IMR-90 (cell line): ENCODE measurements around the gene UQCC5. TPM values are rescaled to one million over a fixed set of nuclear protein-coding genes. Genes with fewer than 3 reads are reported as not detected.

Experiments
- ATAC-seq: fragments of 200-7000 bp; cut with Tn5 transposase; 2 replicates; pipeline ENCODE4 v1.9.1; 2020; ENCODE audit warnings: low read depth, mild to moderate bottlenecking, moderate library complexity
- BruUV-seq: library from RNA; stranded (reverse); fragments of 400-500 nt; replicated peaks from 2 replicates; lab custom pipeline; 2021; lab: Mats Ljungman, UMichigan
- CTCF ChIA-PET: fragments of 300-600 bp; formaldehyde crosslinking; extraction: SDS; loops from one replicate; lab custom pipeline; 2021; ENCODE audit warnings: antibody characterized with exemption; lab: Yijun Ruan, JAX
- POLR2A ChIA-PET: fragments of 300-600 bp; sonication (Branson Sonifier 250); formaldehyde crosslinking; loops from one replicate; lab custom pipeline; 2022; ENCODE audit warnings: antibody characterized with exemption; ENCODE audit not compliant: unreplicated experiment; lab: Charles Lee
- DNase-seq: peaks from one replicate; pipeline ENCODE4 v3.0.0; 2013
- H2AFZ ChIP-seq: replicated peaks from 2 replicates; pipeline ENCODE3; 2013; ENCODE audit warnings: low read length, mild to moderate bottlenecking; ENCODE audit not compliant: poor library complexity
- H2AK5ac ChIP-seq: 2 replicates; pipeline ENCODE4 v1.6.1; 2013; ENCODE audit warnings: low read depth, low read length, inconsistent platforms
- H2AK9ac ChIP-seq: replicated peaks from 2 replicates; pipeline ENCODE3; 2013; ENCODE audit warnings: mild to moderate bottlenecking, low read depth, low read length, moderate library complexity; ENCODE audit not compliant: poor library complexity
- H2BK120ac ChIP-seq: 2 replicates; pipeline ENCODE4 v1.6.1; 2013; ENCODE audit warnings: low read depth, low read length, inconsistent platforms
- H2BK15ac ChIP-seq: 3 replicates; pipeline ENCODE4 v1.6.1; 2013; ENCODE audit warnings: low read depth, low read length, inconsistent platforms
- H2BK20ac ChIP-seq: 2 replicates; pipeline ENCODE4 v1.6.1; 2013; ENCODE audit warnings: low read depth, mild to moderate bottlenecking, inconsistent platforms, low read length, moderate library complexity
- H2BK5ac ChIP-seq: 2 replicates; pipeline ENCODE4 v1.6.1; 2013; ENCODE audit warnings: mild to moderate bottlenecking, low read depth, low read length, inconsistent platforms; ENCODE audit not compliant: poor library complexity, severe bottlenecking
- H3K14ac ChIP-seq: replicated peaks from 2 replicates; pipeline ENCODE4 v1.6.1; 2013; ENCODE audit warnings: low read depth, low read length, inconsistent platforms
- H3K18ac ChIP-seq: 2 replicates; pipeline ENCODE4 v1.6.1; 2013; ENCODE audit warnings: low read depth, low read length, control low read depth
- H3K23ac ChIP-seq: 2 replicates; pipeline ENCODE4 v1.6.1; 2013; ENCODE audit warnings: low read depth, low read length, inconsistent platforms
- H3K27ac ChIP-seq: 2 replicates; pipeline ENCODE4 v1.5.1; 2013; ENCODE audit warnings: mild to moderate bottlenecking, control low read depth, low read length; ENCODE audit not compliant: insufficient read depth
- H3K27me3 ChIP-seq: 2 replicates; pipeline ENCODE4 v1.6.1; 2013; ENCODE audit warnings: low read length; ENCODE audit not compliant: control insufficient read depth, insufficient read depth
- H3K36me3 ChIP-seq: 2 replicates; pipeline ENCODE4 v1.6.1; 2013; ENCODE audit warnings: low read length, mixed read lengths; ENCODE audit not compliant: control insufficient read depth, insufficient read depth
- H3K4ac ChIP-seq: 2 replicates; pipeline ENCODE4 v1.6.1; 2013; ENCODE audit warnings: low read depth, low read length, inconsistent platforms
- H3K4me1 ChIP-seq: 2 replicates; pipeline ENCODE4 v1.6.1; 2013; ENCODE audit warnings: low read length, mixed read lengths; ENCODE audit not compliant: control insufficient read depth, insufficient read depth
- H3K4me2 ChIP-seq: 2 replicates; pipeline ENCODE4 v1.6.1; 2013; ENCODE audit warnings: low read depth, mild to moderate bottlenecking, control low read depth, low read length, moderate library complexity
- H3K4me3 ChIP-seq: 2 replicates; pipeline ENCODE4 v1.5.1; 2013; ENCODE audit warnings: low read depth, mild to moderate bottlenecking, control low read depth, low read length, moderate library complexity; ENCODE audit not compliant: insufficient read depth
- H3K56ac ChIP-seq: 2 replicates; pipeline ENCODE4 v1.6.1; 2013; ENCODE audit warnings: low read length, inconsistent platforms; ENCODE audit not compliant: insufficient read depth; ENCODE audit errors: extremely low read depth
- H3K79me1 ChIP-seq, 2 experiments: 2 replicates each; pipeline ENCODE4 v1.6.1; 2013; ENCODE audit warnings: low read length in 2 of 2, inconsistent platforms in 1 of 2, low read depth in 1 of 2
- H3K9ac ChIP-seq: 2 replicates; pipeline ENCODE4 v1.6.1; 2013; ENCODE audit warnings: low read depth, low read length, control low read depth
- H3K9me1 ChIP-seq: 2 replicates; pipeline ENCODE4 v1.6.1; 2013; ENCODE audit warnings: low read length, inconsistent platforms; ENCODE audit not compliant: insufficient read depth
- H3K9me3 ChIP-seq: 2 replicates; pipeline ENCODE4 v1.6.1; 2013; ENCODE audit warnings: low read length; ENCODE audit not compliant: control insufficient read depth, insufficient read depth
- H4K20me1 ChIP-seq: 2 replicates; pipeline ENCODE4 v1.6.1; 2013; ENCODE audit warnings: low read length, inconsistent platforms; ENCODE audit not compliant: insufficient read depth
- H4K5ac ChIP-seq: 2 replicates; pipeline ENCODE4 v1.6.1; 2013; ENCODE audit warnings: mild to moderate bottlenecking, low read depth, low read length, control low read depth
- H4K8ac ChIP-seq, 2 experiments: 2 replicates each; pipeline ENCODE4 v1.6.1; 2013; ENCODE audit warnings: low read depth in 2 of 2, low read length in 2 of 2, control low read depth in 1 of 2, inconsistent platforms in 1 of 2
- H4K91ac ChIP-seq: 2 replicates; pipeline ENCODE4 v1.6.1; 2013; ENCODE audit warnings: low read depth, low read length, inconsistent platforms; ENCODE audit not compliant: insufficient read depth
- CTCF ChIP-seq: conservative IDR thresholded peaks from 2 replicates; pipeline ENCODE4 v1.5.1; 2012; ENCODE audit warnings: mild to moderate bottlenecking, low read depth, low read length, improper control_type of control experiment
- WGBS, 2 experiments: methylation state at CpG; one replicate each; pipeline versions ENCODE4 v1.1.5 to v1.1.7; 2013; ENCODE audit warnings: missing lambda C conversion rate in 2 of 2; ENCODE audit not compliant: insufficient read length in 1 of 2; ENCODE audit errors: extremely low coverage in 2 of 2; 5-methylcytosine and 5-hydroxymethylcytosine counted together
- dilution Hi-C: fragments of 300-500 bp; cut with HindIII; formaldehyde crosslinking; loops from one replicate; pipeline ENCODE4 v1.14.3; 2018; ENCODE audit warnings: low sequenced_read_pairs; ENCODE audit not compliant: unreplicated experiment
- in situ Hi-C: fragments of 300-500 bp; cut with MboI; formaldehyde crosslinking; loops from 3 replicates; pipeline ENCODE4 v1.14.3; 2019; ENCODE audit warnings: low sequenced_read_pairs, inconsistent platforms, mixed read lengths
- intact Hi-C: fragments of 100-400 bp; cut with micrococcal nuclease; formaldehyde crosslinking; loops from 2 replicates; pipeline ENCODE4 v1.10.0; 2022
- polyA plus RNA-seq, 3 experiments: library from polyadenylated mRNA; depleted of rRNA; stranded (reverse); fragments of >200 nt; gene quantifications; 2 replicates each; pipeline ENCODE4 v1.2.3, GENCODE V29; 2012; ENCODE audit warnings: low replicate concordance in 1 of 3
- total RNA-seq: library from RNA; depleted of rRNA; stranded (reverse); fragments of >200 nt; gene quantifications from 2 replicates; pipeline ENCODE4 v1.2.3, GENCODE V29; 2012

The UQCC5 gene
- total and polyA plus RNA-seq, 2 of the 4 experiments (the other 2 are of a cell fraction), result 1.1 to 16.9 TPM

- Histone ChIP-seq H3K56ac (no peak overlapping the region), H3K4me2 (no peak overlapping the region), H2BK120ac (no peak overlapping the region), H2AFZ (no peak overlapping the region), H3K23ac (no peak overlapping the region), H3K4me1 (peaks cover 4% of the 10 kb centered on the region), H3K4me3 (no peak overlapping the region), H4K91ac (no peak overlapping the region), H3K79me1 (peaks cover 3 to 23% of the 10 kb centered on the region in 2 experiments; a peak in 2 of 4 replicates), H4K8ac (no peak overlapping the region), H4K5ac (no peak overlapping the region), H3K36me3 (peaks cover 19% of the 10 kb centered on the region), H2AK9ac (no peak overlapping the region), H3K4ac (no peak overlapping the region), H3K9me1 (no peaks in the 10 kb centered on the region; the same call in 1 of the 2 replicates), H3K18ac (no peak overlapping the region), H2AK5ac (no peak overlapping the region), H3K14ac (no peak overlapping the region), H3K27ac (no peak overlapping the region), H2BK20ac (no peak overlapping the region), H4K20me1 (no peaks in the 10 kb centered on the region), H3K9ac (no peak overlapping the region), H3K9me3 (no peaks in the 10 kb centered on the region), H2BK15ac (no peak overlapping the region), H3K27me3 (no peaks in the 10 kb centered on the region), H2BK5ac (no peak overlapping the region)
- in situ Hi-C loops (no loop called here), dilution Hi-C loops (no loop called here), intact Hi-C loops (no loop called here)
- 100% methylated on average over 1 of the region's 6 CpGs; no CpG with 5 or more reads in 1 of the 2 experiments for WGBS, 2 experiments
- ChIA-PET CTCF (no interaction called here), POLR2A (no interaction called here)
- no TSS peak for BruUV-seq
- TF ChIP-seq CTCF, result no peak
- DNase-seq (no peak), ATAC-seq (no peak)
These were observed 35.8 kb downstream of the UQCC5 start for GRCh38 chr3:52572221-52572620.
